Measurements from ENCODE around the gene MUSK. TPM values are rescaled to one million over a fixed set of nuclear protein-coding genes. Genes with fewer than 3 reads are reported as not detected.

The MUSK gene
- total RNA-seq, 1 donor from 2014 or later = not detected

DNA sequence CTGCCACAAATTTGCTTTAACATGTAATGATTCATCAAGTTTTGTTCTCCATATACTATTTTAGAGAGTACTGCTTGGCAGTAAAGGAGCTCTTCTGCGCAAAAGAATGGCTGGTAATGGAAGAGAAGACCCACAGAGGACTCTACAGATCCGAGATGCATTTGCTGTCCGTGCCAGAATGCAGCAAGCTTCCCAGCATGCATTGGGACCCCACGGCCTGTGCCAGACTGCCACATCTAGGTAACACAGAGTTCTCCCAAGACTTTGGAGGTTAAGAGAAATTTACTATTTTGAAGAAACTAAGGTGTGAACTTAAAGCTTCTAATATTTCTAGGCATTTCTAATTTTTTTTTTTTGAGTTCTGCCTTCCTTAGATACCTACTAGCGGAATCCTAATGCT lies 107.1 kb downstream of the MUSK start:
- TF ChIP-seq, protein P1, sequence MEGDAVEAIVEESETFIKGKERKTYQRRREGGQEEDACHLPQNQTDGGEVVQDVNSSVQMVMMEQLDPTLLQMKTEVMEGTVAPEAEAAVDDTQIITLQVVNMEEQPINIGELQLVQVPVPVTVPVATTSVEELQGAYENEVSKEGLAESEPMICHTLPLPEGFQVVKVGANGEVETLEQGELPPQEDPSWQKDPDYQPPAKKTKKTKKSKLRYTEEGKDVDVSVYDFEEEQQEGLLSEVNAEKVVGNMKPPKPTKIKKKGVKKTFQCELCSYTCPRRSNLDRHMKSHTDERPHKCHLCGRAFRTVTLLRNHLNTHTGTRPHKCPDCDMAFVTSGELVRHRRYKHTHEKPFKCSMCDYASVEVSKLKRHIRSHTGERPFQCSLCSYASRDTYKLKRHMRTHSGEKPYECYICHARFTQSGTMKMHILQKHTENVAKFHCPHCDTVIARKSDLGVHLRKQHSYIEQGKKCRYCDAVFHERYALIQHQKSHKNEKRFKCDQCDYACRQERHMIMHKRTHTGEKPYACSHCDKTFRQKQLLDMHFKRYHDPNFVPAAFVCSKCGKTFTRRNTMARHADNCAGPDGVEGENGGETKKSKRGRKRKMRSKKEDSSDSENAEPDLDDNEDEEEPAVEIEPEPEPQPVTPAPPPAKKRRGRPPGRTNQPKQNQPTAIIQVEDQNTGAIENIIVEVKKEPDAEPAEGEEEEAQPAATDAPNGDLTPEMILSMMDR (IDR thresholded peaks at IDR 0.05; ENCODE audit: partially characterized antibody, unreplicated experiment) = no peak
- no peaks in the 10 kb centered on the region for H3K27me3 Mint-ChIP-seq (ENCODE audit: unreplicated experiment)
- no peaks in the 10 kb centered on the region for H3K4me1 Mint-ChIP-seq (ENCODE audit: low read depth, unreplicated experiment)

DNA sequence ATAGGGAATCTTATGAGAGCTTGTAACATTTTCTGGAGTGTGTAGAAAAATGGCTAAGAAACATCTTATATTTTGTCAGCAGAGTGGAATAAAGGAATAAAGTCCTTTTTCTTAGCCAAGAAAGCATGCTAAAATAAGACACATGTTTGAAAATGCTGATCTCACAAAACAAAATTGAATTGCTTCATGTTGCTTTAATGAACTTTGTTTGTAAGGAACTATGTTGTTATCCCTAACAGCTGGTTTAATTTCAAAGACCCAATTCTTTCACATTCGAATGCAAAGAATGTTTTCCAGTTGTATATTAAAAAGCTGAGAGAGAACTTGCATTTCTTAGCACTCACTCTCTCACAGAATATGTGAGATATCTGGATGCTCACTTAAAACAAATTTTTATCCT lies 107.6 kb downstream of the MUSK start:
- DNase-seq = no peak
- Mint-ChIP-seq H3K9me3 (ENCODE audit: unreplicated experiment) (no peaks in the 10 kb centered on the region), H3K27ac (ENCODE audit: unreplicated experiment) (no peak overlapping the region), H3K4me1 (ENCODE audit: low read depth, unreplicated experiment) (no peaks in the 10 kb centered on the region), H3K36me3 (ENCODE audit: unreplicated experiment) (no peaks in the 10 kb centered on the region), H3K27me3 (ENCODE audit: unreplicated experiment) (no peaks in the 10 kb centered on the region), H3K4me3 (ENCODE audit: unreplicated experiment) (no peak overlapping the region)
- TF ChIP-seq, protein P1 (IDR thresholded peaks at IDR 0.05; ENCODE audit: partially characterized antibody, unreplicated experiment) = no peak

More for the DNA sequence above, 107.1 kb downstream of the MUSK start:
- H3K4me3 Mint-ChIP-seq (ENCODE audit: unreplicated experiment) = no peak overlapping the region
- H3K9me3 Mint-ChIP-seq (ENCODE audit: unreplicated experiment) = no peaks in the 10 kb centered on the region
- no peak overlapping the region for H3K27ac Mint-ChIP-seq (ENCODE audit: unreplicated experiment)
- DNase-seq = no peak
- no peaks in the 10 kb centered on the region for H3K36me3 Mint-ChIP-seq (ENCODE audit: unreplicated experiment)

DNA sequence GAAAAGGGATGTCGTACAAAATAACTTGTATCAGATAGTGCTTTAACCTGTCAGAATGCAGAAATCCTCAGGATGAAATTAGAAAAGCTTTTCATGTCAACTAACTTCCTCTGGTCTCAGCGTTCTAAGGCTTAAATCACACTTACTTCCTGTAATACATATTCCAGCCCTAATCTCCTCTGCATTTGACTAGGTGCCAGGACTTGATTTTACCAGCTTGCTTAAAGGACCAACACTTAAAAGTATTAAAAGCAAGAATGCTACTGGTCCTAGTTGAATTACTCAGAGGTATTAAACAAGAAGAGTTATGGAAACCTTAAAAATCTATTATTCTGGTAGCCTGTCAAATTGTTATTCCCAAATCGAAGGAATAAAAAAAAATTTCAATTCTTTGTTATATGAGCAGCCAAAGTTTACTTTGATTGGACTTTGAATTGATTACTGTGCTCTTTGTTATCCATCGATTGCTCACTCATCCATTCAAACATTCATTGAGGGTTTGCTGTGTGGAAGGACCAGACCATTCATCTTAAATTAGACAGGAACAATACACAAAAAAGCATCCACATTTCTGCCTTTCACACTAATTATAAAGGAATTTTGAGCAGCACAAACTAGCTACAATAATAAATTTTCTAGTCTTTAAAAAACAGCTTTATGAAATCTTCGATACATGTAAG lies 108.7 kb downstream of the MUSK start:
- Mint-ChIP-seq H3K9me3 (ENCODE audit: unreplicated experiment) (no peaks in the 10 kb centered on the region), H3K27ac (ENCODE audit: unreplicated experiment) (no peak overlapping the region), H3K36me3 (ENCODE audit: unreplicated experiment) (no peaks in the 10 kb centered on the region), H3K4me1 (ENCODE audit: low read depth, unreplicated experiment) (no peaks in the 10 kb centered on the region), H3K4me3 (ENCODE audit: unreplicated experiment) (no peak overlapping the region), H3K27me3 (ENCODE audit: unreplicated experiment) (no peaks in the 10 kb centered on the region)
- TF ChIP-seq, protein P1 (IDR thresholded peaks at IDR 0.05; ENCODE audit: partially characterized antibody, unreplicated experiment) = no peak
- no peak for DNase-seq

DNA sequence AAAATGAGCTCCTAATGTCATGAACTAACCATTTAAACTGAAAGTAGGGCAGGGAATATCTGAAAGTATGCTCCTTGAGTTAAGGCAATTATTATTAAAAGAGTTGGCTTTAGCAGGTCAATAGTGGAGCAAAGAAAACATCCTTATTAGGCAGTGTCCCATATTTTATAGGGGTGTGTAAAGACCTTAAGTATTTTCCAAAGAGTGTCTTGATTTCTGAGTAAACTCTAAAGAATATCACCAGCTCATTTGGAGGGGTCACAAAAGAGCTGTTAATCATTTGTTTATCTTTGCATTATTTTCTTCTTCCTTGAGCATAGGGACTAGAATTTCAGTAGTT lies 109.3 kb downstream of the MUSK start:
- no peaks in the 10 kb centered on the region for H3K27me3 Mint-ChIP-seq (ENCODE audit: unreplicated experiment)
- H3K4me3 Mint-ChIP-seq (ENCODE audit: unreplicated experiment) = no peak overlapping the region
- TF ChIP-seq, protein P1 (IDR thresholded peaks at IDR 0.05; ENCODE audit: partially characterized antibody, unreplicated experiment) = no peak
- no peak overlapping the region for H3K27ac Mint-ChIP-seq (ENCODE audit: unreplicated experiment)
- H3K9me3 Mint-ChIP-seq (ENCODE audit: unreplicated experiment) = no peaks in the 10 kb centered on the region
- DNase-seq = no peak
- H3K4me1 Mint-ChIP-seq (ENCODE audit: low read depth, unreplicated experiment) = no peaks in the 10 kb centered on the region
- H3K36me3 Mint-ChIP-seq (ENCODE audit: unreplicated experiment) = no peaks in the 10 kb centered on the region

DNA sequence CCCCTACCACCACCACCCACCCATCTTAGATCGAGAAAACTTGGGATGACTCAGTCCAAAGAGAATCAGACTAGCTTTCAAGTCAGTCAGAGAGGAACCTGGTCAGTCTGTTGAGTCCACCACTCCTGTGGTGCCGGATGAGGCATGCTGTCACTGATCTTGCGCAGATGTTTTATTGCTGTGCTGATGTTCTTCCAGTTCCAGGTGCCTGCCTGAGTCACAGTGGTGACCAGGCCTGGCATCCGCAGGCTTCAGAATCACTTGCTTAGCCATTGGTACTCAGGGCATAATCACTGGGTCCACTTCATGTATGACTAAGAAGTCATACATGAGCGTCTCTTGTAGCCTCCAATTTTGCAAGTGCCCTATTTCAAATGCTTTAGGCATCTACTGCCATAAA lies 114.1 kb downstream of the MUSK start:
- H3K27ac Mint-ChIP-seq (ENCODE audit: unreplicated experiment) = no peak overlapping the region
- no peaks in the 10 kb centered on the region for H3K36me3 Mint-ChIP-seq (ENCODE audit: unreplicated experiment)
- H3K4me3 Mint-ChIP-seq (ENCODE audit: unreplicated experiment) = no peak overlapping the region
- H3K4me1 Mint-ChIP-seq (ENCODE audit: low read depth, unreplicated experiment) = no peaks in the 10 kb centered on the region
- TF ChIP-seq, protein P1 (IDR thresholded peaks at IDR 0.05; ENCODE audit: partially characterized antibody, unreplicated experiment) = no peak
- H3K9me3 Mint-ChIP-seq (ENCODE audit: unreplicated experiment) = no peaks in the 10 kb centered on the region
- H3K27me3 Mint-ChIP-seq (ENCODE audit: unreplicated experiment) = no peaks in the 10 kb centered on the region
- DNase-seq = no peak
